Cortex of kidney (tissue), 1 donor: Measurements from ENCODE around the gene DDOST.

Source experiments
- DNase-seq: peaks from one replicate; lab custom pipeline; 2025; lab: John Stamatoyannopoulos, UW

DDOST gene

GRCh38 chr1:20661207-20662109, at the start of gene DDOST:
DDOST (minus strand) TSS chr1:20661369; CDS start chr1:20661350, 19 bp downstream.
- peak; percentile 75 for DNase-seq

GRCh38 chr1:20710469-20711284, 49.5 kb upstream of the DDOST start:
- DNase-seq, result no peak

GRCh38 chr1:20709868-20710267, 48.7 kb upstream of the DDOST start:
- DNase-seq, result no peak

GRCh38 chr1:20708891-20709290, 47.7 kb upstream of the DDOST start:
- DNase-seq, result no peak

GRCh38 chr1:20708057-20708456, 46.9 kb upstream of the DDOST start:
- no peak for DNase-seq

GRCh38 chr1:20706841-20707240, 45.7 kb upstream of the DDOST start:
- no peak for DNase-seq

- no peak for DNase-seq
These were observed 44.1 kb upstream of the DDOST start for GRCh38 chr1:20705203-20705755.

GRCh38 chr1:20704390-20705202, 43.4 kb upstream of the DDOST start:
- no peak for DNase-seq

GRCh38 chr1:20703124-20703756, 42.1 kb upstream of the DDOST start:
- no peak for DNase-seq

GRCh38 chr1:20702416-20702815, 41.2 kb upstream of the DDOST start:
- DNase-seq, result no peak

- DNase-seq, result no peak
These were observed 40.7 kb upstream of the DDOST start for GRCh38 chr1:20701847-20702246.

- no peak for DNase-seq
These were observed 40.3 kb upstream of the DDOST start for GRCh38 chr1:20701446-20701845.

GRCh38 chr1:20700636-20701215, 39.6 kb upstream of the DDOST start:
- DNase-seq, result no peak

- DNase-seq, result no peak
These were observed 38.4 kb upstream of the DDOST start for GRCh38 chr1:20699558-20699957.

- no peak for DNase-seq
These were observed 37.2 kb upstream of the DDOST start for GRCh38 chr1:20698195-20698910.

GRCh38 chr1:20697563-20697962, 36.4 kb upstream of the DDOST start:
- DNase-seq, result no peak

GRCh38 chr1:20696397-20697333, 35.5 kb upstream of the DDOST start:
- DNase-seq, result no peak

- no peak for DNase-seq
These were observed 34.3 kb upstream of the DDOST start for GRCh38 chr1:20695515-20695914.

- DNase-seq, result no peak
These were observed 32.5 kb upstream of the DDOST start for GRCh38 chr1:20693623-20694022.
